GM21619 (cell line): Measurements from ENCODE around the gene RPS15.

Experiments
- ATAC-seq: cut with Tn5 transposase; IDR thresholded peaks from one replicate; pipeline ENCODE4 v1.9.1; 2021; ENCODE audit not compliant: unreplicated experiment

RPS15 gene

DNA sequence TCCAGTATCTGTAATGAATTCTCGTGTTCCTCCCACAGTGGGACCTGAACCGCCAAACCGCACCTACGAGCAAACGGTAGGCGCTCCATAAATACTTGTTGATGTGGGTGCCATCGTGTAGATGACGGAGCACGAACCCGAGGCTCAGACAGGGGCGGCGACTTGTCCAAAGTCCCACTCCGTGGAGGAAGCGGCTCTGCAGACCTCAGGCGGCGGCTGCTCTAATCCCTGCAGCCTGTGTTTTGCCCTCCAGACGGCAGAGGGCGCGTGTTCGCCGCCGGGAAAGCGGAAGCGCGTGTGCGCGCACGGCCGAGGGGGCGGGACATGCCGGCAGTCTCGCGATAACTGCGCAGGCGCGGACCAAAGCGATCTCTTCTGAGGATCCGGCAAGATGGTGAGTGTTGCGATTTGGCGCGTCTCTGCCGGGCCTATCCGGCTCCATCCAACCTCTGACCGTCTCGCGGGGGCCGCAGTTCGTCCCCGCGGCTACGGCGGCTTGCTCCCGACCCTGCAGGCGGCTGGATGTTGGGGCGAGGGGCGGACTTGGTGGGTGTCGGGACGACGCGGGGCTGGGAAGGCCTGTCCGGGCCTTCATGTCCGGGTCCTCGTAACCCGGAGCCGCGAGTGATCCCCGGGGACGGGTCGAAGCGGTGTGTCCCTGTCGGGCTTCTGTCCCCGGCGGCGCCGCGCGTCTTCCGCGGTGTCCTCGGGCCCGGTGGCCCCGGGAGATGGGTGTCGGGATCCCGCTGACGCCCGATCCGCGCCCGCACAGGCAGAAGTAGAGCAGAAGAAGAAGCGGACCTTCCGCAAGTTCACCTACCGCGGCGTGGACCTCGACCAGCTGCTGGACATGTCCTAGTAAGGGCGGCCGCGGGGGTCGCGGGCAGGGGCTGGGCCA lies at the start of gene RPS15:
Gene RPS15, plus strand, starts transcription at position 362 of the 898 bp plus-strand sequence. Its CDS starts 30 bp downstream, at position 392.
- peak; percentile 71 for ATAC-seq

DNA sequence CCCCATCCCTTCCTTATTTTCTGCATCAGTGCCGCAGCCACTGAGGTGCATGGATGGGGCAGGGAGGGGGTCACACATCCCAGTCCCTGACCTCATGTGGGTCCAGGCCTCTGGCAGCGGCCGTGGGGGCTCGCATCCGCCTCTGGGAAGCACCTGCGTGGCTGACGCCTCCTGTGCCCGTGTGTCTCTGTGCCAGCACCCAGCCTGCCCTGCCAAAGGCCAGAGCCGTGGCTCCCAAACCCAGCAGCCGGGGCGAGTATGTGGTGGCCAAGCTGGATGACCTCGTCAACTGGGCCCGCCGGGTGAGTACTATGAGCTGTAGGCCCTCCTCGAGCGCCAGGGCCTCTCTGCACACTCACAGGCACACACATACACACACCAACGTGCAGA lies 49.6 kb upstream of the RPS15 start:
- no peak for ATAC-seq

DNA sequence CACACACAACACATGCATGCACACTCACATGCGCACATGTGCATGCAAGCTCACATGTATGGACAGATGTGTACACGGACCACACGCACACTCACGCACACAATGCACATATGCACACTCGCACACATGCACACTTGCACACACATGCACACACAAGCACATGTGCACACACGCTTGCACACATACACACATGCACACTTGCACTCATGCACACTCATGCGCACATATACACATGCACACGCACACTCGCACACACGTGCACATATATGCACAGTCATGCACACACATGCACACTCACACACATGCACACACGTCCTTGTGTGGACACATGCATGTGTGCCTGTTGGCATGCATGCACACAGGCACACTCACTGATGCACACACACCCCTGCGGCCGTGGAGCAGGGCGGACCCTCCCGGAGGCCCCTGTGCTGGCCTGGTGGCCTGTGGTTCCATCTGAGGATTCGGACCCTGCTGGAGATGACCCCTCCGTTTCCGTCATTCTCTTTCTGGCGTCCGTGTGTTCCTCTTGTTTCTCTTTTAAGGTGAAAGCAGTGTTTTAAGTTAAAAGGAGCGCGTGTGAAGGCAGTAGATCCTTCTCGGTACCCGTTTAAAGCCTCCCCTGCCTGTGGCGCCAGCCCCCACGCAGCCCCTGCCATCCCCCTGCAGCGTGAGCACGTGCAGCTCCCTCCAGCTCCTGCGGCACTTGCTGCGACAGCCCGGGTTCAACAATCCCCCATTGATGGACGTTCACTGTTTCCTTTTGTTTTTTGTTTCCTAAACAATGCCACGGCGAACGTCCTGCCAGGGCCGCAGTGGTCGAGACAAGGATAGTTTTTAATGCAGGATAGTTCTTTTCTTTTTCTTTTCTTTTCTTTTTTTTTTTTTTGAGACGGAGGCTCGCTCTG lies 48.9 kb upstream of the RPS15 start:
- ATAC-seq, result no peak

DNA sequence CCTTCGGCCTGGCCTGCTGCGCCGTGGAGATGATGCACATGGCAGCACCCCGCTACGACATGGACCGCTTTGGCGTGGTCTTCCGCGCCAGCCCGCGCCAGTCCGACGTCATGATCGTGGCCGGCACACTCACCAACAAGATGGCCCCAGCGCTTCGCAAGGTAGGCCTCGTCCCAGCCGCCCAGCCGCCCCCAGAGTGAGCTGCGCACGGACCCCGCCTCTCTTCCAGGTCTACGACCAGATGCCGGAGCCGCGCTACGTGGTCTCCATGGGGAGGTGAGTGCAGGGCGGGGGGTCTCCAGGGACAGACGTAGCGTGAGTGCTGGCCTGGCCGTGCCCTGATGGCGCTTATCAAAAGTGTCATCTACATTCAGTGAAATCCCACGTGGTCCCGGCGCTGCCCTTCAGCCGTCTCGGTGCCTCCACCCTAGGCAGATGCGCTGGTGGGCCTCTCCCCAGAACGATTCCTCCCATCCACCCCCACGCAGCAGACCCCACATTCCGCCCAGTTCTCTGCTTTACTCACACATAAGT lies 47.2 kb upstream of the RPS15 start:
- ATAC-seq, result no peak

DNA sequence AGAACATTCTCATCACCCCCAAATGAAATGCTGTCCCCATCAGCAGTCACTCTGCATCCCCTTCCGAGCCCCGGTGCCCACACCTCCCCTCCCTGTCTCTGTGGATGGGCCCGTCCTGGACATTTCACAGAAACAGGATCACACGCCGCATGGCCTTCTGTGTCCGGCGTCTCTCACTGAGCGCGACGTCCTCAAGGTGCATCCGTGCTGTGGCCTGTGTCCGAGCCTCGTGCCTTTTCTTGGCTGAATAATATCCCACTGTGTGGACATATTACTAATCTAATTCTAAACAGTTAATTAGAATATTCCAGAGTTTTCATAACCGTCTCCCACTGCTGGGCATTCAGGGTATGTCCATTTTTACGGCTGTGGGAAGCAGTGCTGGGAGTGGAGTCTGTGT lies 45.8 kb upstream of the RPS15 start:
- no peak for ATAC-seq

DNA sequence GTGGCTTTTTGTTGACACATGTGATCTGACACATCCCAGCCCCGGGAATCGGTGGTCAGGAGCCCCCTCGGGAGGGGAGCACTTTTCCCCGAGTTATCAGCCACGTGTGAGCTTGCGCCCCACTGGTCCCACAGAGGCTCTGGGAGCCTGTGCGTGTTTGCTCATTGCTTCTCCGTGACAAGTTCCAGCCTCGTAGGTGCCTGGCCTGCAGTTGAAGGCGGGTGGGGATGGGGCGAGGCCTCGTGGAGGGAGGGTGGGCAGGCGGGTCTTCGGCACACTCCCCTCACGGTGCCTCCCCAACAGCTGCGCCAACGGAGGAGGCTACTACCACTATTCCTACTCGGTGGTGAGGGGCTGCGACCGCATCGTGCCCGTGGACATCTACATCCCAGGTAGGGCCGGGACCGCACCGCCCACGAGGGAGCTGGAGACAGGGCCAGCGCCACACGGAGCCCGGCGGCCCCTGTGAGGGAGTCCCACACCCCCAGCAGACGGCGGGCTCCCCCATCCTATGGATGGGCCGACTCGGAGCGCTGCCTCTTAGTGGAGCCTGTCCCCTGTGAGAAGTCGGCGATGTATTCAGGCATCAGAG lies 45.2 kb upstream of the RPS15 start:
- no peak for ATAC-seq

DNA sequence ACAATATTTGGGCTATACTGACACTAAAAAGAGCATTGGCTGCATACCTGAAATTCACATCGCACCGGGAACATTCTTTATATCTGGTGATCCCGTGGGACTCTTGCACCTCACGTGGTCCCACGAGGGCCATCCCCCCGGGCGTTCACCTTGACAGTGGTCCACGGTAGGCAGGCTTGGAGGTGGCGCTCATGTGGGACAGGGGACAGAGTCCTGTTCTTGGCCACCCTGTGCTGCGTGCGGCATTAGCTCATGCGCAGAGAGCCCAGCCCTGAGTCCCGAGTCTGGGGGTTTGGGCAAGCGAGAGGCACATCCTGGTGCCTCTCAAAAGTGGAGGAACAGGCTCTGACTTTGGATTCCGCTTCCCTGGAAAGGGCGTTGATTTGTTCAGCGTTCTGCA lies 44.4 kb upstream of the RPS15 start:
- no peak for ATAC-seq

DNA sequence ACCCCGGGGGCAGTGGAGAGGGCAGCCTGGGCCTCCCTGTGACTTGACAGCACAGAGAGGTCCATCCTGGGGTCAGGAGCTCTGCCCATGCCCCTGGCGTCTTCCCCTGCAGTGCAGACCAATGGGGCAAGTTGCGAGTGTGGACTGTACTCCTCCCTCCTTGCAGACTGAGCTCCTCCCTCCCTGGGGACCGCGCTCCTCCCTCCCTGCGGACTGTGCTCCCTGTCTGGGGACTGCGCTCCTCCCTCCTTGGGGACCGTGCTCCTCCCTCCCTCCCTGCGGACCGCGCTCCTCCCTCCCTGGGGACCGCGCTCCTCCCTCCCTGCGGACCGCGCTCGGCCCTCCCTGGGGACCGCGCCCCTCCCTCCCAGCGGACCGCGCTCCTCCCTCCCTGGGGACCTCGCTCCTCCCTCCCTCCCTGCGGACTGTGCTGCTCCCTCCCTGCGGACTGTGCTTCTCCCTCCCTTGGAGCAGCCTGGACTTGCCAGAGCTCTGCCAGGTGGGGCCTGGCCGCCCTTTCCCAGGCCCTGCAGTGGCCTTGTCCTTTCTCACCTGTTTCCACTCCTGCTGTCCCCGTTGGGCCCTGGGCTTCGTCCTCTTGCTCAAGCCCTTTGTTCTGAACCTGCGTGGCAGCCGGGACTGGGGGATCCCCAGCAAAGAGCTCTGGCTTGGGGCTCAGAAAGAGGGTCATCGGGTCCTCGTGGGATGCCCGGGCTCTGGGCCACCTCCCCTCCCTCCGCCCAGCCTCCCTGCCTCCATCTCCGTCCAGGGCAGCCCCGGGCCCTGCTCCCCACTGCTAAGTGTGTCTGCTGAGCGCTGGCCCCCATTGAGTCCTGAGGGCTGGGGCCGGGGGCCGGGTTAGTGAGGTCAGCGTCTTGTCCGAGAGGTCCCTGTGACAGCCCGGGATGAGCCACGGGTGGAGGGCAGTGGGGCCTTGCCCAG lies 43.7 kb upstream of the RPS15 start:
- no peak for ATAC-seq

DNA sequence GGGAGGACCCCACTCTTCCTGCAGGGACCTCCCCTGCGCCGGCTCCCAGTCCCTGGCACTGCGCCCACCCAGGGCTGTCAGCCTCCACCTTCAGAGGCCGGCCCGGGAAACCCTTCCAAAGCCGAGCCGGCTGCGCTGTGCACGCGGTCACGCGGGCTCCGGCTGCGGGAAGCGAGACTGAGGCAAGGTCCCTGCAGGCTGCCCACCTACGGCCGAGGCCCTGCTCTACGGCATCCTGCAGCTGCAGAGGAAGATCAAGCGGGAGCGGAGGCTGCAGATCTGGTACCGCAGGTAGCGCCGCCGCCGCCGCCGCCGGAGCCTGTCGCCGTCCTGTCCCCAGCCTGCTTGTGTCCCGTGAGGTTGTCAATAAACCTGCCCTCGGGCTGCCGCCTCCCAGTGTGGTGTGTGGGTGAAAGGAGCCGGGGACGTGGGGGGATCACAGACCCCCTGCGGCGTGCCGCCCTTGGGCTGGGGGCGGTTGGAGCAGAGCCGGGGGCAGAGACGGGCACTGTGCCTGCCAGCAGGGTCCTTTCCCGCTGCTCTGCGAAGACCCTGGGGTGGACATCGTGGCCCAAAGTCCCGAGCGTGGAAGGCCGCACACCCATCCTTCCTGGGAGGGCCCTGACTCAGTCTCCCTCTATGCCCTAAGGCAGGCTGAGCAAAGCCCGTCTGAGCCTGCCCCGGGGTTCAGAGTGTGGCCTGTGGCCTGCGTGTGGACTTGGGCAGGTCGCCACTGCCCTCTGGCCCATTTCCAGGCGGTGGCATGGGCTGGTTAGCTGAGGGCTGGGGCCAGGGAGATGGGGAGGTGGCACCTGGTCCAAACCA lies 42.8 kb upstream of the RPS15 start:
- ATAC-seq, result no peak

DNA sequence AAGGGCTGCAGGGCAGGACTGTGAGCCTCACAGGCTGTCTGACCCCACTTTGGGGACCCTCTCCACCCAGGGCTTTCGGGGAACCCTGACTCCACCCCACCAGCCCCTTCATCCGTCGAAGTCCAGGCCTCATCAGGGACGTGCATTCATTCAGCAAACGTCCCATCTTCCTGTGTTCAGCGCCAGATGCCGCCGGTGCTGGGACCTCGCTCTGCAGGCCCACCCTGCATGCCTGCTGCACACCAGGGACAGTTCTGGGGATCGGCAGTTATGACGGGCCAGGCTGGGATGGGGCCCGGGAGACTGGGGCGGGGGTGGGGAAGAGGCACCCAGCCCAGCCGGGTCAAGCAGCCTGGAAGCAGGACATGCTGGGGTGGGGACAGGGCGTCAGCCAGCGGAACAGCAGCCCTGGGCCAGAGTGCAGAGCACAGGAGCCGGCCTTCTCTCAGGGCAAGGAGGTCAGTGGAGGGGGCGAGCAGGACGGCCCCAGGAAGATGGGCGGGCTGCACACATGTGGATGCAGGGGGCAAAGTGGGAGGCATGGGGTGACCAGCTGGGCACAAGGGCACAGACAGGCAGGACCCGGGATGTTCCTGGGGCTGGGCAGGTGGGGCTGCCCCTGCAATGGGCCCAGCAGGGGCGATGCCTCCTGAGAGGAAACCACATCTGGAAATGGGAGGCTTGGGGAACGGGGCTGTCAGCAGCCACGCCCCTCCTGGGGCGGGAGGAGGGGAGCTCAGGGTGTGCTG lies 42.0 kb upstream of the RPS15 start:
- ATAC-seq, result no peak

DNA sequence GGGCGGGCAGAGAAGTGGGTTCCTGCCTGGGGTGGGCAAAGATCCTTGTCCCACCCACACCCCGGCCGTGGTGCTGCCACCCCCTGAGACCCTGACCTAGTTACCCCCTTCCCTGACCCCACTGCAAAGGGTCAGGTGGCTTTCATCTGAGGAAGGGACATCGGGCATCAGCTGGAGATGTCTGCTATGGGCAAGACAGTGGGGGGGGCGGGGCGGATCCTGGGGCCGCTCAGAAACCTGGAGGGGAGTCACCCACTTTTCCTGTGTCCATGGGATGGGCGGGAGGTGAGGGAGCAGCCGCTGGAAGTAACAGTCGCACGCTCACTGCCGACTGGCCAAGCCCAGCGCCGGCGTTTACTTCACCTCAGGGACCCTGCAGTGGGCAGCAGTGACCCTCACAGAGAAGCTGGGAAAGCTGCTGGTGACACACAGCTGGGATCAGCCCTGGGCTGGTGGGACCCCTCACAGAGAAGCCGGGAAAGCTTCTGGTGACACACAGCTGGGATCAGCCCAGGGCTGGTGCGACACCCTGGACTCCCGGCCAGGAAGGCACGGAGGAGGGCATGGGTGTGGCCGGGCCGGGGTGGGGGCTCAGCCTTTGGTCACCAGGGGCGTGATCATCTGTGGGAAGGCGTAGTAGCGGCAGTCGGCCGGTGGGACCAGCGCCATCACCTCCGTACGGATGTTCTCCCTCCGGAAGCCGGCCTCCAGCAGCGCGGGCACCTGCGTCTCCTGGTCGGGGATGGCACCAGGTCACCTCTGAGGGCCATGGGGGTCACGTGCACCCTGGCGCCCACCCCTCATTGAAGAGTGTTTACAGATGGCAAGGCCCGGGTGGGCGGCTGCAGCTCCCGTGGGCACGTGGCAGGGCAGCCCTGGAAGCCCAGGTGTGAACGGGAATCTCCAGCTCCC lies 41.2 kb upstream of the RPS15 start:
- no peak for ATAC-seq

DNA sequence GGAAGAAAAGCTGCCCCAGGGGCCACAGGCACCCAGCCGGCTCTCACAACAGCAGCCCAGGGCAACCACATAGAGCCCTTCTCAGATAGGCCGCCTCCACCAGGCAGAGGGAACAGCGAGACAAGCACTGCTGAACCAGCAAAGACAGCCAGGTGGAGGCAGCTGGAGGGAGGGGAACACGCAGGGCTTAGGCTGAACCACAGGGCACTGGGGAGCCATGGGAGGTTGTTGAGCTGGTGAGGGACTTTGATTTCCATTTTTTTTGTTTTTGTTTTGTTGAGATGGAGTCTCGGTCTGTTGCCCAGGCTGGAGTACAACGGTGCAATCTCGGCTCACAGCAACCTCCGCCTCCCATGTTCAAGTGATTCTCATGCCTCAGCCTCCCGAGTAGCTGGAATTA lies 40.4 kb upstream of the RPS15 start:
- no peak for ATAC-seq

DNA sequence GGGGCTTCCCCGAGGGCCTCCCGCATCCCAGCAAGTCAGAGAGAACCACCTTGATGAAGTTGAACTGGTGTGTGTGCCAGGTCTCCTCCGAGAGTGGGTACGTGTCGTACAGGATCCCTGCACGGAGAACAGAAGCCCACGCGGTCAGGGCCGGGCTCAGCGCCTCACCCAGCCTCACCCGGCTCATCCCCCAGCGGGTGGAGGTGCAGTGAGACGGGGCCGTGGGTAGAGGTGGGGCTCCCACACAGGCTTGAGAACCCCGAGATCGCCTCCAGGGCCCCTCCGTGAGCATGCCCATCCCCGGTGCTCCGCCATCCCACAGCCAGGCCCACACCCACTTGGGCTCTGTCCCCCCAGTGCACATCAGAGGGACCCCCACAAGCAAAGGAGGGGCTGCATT lies 39.1 kb upstream of the RPS15 start:
- no peak for ATAC-seq

DNA sequence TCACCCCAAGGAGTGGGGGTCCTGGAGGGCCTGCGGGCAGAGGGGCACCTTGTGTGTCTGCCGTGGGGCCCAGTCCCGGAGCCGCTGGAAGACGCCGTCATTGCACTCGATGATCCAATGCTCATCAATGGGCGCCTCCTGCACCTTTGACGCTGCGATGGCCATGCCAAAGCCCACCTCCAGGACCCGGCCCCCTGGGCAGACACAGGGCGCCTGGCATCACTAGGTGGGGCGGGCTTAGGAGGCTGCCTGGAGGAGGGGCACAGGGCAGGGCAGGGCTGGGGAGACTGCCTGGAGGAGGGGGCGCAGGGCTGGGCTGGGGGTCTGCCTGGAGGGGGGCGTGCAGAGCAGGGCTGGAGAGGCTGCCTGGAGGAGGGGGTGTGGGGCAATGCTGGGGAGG lies 38.5 kb upstream of the RPS15 start:
- ATAC-seq, result no peak

DNA sequence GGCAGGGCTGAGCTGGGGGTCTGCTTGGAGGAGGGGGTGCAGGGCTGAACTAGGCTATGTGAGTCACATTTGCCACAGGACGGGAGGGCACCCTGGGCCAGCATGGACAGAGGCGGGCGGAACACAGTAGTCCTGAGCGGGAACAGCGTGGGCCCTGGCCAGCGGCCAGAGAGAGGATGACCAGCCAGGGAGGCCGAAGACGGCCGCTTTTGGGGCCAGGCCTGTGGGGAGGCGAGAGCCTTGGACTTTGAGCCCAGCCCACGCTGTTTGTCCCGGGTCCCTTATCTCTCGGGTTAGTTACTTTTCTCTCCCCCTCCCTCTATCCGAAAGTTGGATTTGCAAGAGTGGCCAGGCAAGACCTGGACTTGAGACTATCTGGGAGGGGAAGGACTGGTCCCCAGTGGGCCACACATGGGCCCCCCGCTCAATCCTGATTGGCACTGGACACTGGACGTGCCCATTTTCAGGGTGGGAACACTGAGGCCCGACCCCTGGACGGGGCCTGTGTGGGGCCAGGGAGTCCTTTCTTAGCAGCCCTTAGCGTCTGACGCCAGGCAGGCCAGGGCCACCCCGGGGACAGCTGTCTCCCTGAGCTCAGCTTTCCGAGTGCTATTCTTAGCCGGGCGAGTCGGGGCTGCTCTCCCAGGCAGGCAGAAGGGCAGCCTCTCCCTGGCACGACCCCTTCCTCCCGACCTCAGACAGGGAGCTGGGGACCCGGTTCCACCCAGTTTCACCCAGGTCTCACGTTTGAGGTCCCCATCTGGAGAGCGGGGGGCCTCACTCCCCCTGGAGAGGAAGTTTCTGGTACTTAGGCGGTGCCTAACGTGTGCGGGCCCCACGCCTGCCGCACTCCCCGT lies 37.7 kb upstream of the RPS15 start:
- no peak for ATAC-seq

DNA sequence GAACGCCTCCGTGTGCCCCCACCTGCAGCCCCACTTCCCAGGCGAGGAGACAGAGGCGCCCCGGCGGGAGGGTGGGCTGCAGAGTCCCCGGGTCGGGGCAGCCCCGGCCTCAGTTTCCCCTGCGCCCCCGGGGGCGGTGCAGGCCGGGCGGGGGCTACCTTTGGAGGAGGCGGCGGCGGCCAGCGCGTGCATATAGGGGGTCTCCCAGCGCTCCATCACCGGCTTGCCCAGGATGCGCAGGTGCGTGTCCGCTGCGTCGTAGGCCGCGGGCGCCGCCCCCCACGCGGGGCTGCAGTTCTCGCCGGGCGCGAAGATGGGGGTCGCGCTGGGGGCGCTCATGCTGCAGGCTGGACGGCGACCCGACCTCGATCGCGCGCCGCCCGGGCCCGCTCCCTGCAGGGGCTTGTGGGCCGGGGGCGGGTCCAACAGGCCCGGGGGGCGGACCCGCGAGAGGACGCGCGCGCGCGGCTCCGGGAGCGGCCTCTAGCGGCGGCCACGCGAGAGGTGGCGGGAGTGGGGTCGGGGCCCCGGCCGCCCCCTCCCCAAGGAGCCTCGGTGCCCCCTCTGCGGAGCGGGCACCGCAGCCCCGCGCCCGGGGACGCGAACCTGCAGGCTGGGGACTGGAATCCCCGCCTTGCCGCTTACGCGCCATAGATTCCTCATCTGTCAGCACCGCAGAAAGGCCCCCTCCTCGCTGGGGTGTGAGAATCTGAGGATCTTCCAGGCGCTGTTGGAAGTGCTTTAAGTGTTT lies 36.9 kb upstream of the RPS15 start, which contains the start of gene GAMT:
Gene GAMT, minus strand, starts transcription at position 405 of the 751 bp plus-strand sequence. Its CDS starts 66 bp downstream, at position 339.
- no peak for ATAC-seq
